C4-2B (cell line): Measurements from ENCODE around the gene MS4A1.
"Not testable (repeated sequence)": the region's sequence is repeated elsewhere in the genome, so short reads cannot be mapped to it uniquely, and the experiment has no call there.

Source experiments
- CTCF ChIP-seq: fragments of 450-650 bp; conservative IDR thresholded peaks from 2 replicates; pipeline ENCODE4 v1.5.1; 2017; ENCODE audit warnings: mild to moderate bottlenecking
- ZFX ChIP-seq: fragments of 450-650 bp; IDR thresholded peaks from 2 replicates; pipeline ENCODE4 v1.6.1; 2017

- TF ChIP-seq CTCF, ZFX: not testable (repeated sequence)
Measured at GRCh38 chr11:60509609-60510008, 54.0 kb downstream of the MS4A1 start.
